ENCODE data around the gene GOLPH3. TPM values are rescaled to one million over a fixed set of nuclear protein-coding genes. Genes with fewer than 3 reads are reported as not detected.

The GOLPH3 gene
- total and polyA plus RNA-seq, 2 experiments from 2014 or later = 68.5 to 96.1 TPM

- no peak for DNase-seq (ENCODE audit: low spot score)
- H3K36me3 Mint-ChIP-seq (ENCODE audit: low read depth) = peaks cover 36% of the 10 kb centered on the region
- H3K4me3 Mint-ChIP-seq = no peak overlapping the region
- TF ChIP-seq STAT1 (IDR thresholded peaks at IDR 0.05; ENCODE audit: unreplicated experiment) (no peak), NANOG (IDR thresholded peaks at IDR 0.05; ENCODE audit: borderline replicate concordance) (no peak), ZNF114 (CRISPR knock-in tag; IDR thresholded peaks at IDR 0.05) (no peak), ZNF462 (CRISPR knock-in tag; IDR thresholded peaks at IDR 0.05) (no peak), CTCF (conservative IDR thresholded peaks at IDR 0.05; ENCODE audit: low read depth in 2 of 2) (no peak), CREB1 (CRISPR knock-in tag; IDR thresholded peaks at IDR 0.05; ENCODE audit: low read depth) (no peak), ETS1 (IDR thresholded peaks at IDR 0.05) (no peak), POLR2AphosphoS5 (IDR thresholded peaks at IDR 0.05; ENCODE audit: low read depth) (no peak), EZH2 (IDR thresholded peaks at IDR 0.05; ENCODE audit: low read depth, unreplicated experiment) (no peak), JUNB (IDR thresholded peaks at IDR 0.05; ENCODE audit: unreplicated experiment) (no peak), EZH2phosphoT487 (IDR thresholded peaks at IDR 0.05; ENCODE audit: unreplicated experiment) (no peak), REST (IDR thresholded peaks at IDR 0.05; ENCODE audit: unreplicated experiment) (no peak), ZNF331 (CRISPR knock-in tag; IDR thresholded peaks at IDR 0.05; ENCODE audit: low read depth) (no peak)
- Histone ChIP-seq H4K20me1 (replicated peaks; ENCODE audit: insufficient read depth) (peaks cover 1% of the 10 kb centered on the region; the same call in 1 of the 2 replicates), H3K27me3 (ENCODE audit: insufficient read depth) (no peaks in the 10 kb centered on the region), H3K27ac (ENCODE audit: low read depth) (no peak overlapping the region), H3K9me2 (ENCODE audit: insufficient read depth) (no peaks in the 10 kb centered on the region), H3K4me1 (ENCODE audit: insufficient read depth) (no peaks in the 10 kb centered on the region), H3K79me2 (replicated peaks; ENCODE audit: insufficient read depth) (peaks cover 67% of the 10 kb centered on the region), H3F3A (replicated peaks; ENCODE audit: low read depth) (no peaks in the 10 kb centered on the region), H2AFZ (no peak overlapping the region), H3K4me2 (no peak overlapping the region), H3K4me3 (no peak overlapping the region), H3K36me3 (ENCODE audit: insufficient read depth) (peaks cover 6% of the 10 kb centered on the region; the same call in 1 of the 2 replicates)
- H3K27me3 Mint-ChIP-seq (ENCODE audit: insufficient read depth, low read depth, poor library complexity) = no peaks in the 10 kb centered on the region
- no peak for ATAC-seq
- H3K4me1 Mint-ChIP-seq = peaks cover 17% of the 10 kb centered on the region; the same call in 2 of the 3 replicates
- H3K9me3 Mint-ChIP-seq = no peaks in the 10 kb centered on the region
- no peak overlapping the region for H3K27ac Mint-ChIP-seq
Measured at GRCh38 chr5:32123058-32123805, 50.9 kb downstream of the GOLPH3 start.

Data from GM23338 (cell line).